GM12891 (cell line): ENCODE measurements around the gene F2R.
"Not testable (repeated sequence)": the region's sequence is repeated elsewhere in the genome, so short reads cannot be mapped to it uniquely, and the experiment has no call there.

ENCODE experiments used
- DNase-seq: peaks from one replicate; pipeline ENCODE4 v3.0.0; 2011; ENCODE audit warnings: low spot score; ENCODE audit not compliant: insufficient read length
- FAIRE-seq: peaks from 2 replicates; lab custom pipeline; 2011; peaks lifted over from hg19 to GRCh38; lab: Jason Lieb, UNC
- PAX5 ChIP-seq: IDR thresholded peaks from 2 replicates; pipeline ENCODE4 v1.6.1; 2011; ENCODE audit warnings: low read length, moderate library complexity, mild to moderate bottlenecking; ENCODE audit not compliant: insufficient read depth, severe bottlenecking
- POLR2A ChIP-seq: IDR thresholded peaks from 2 replicates; pipeline ENCODE4 v1.6.1; 2011; ENCODE audit warnings: low read depth, low read length, control low read depth
- POLR2AphosphoS5 ChIP-seq: IDR thresholded peaks from 2 replicates; pipeline ENCODE4 v1.6.1; 2011; ENCODE audit warnings: low read depth, low read length, control low read depth
- POU2F2 ChIP-seq: IDR thresholded peaks from 2 replicates; pipeline ENCODE4 v1.6.1; 2011; ENCODE audit warnings: low read depth, mild to moderate bottlenecking, control low read depth, low read length, moderate library complexity
- SPI1 ChIP-seq: IDR thresholded peaks from 2 replicates; pipeline ENCODE4 v1.6.1; 2011; ENCODE audit warnings: low read depth, low read length, control low read depth
- TAF1 ChIP-seq: IDR thresholded peaks from 2 replicates; pipeline ENCODE4 v1.6.1; 2011; ENCODE audit warnings: low read depth, low read length, control low read depth

F2R gene

GRCh38 chr5:76766746-76767145 lies 50.8 kb downstream of the F2R start:
- TF ChIP-seq SPI1, result no peak
- TF ChIP-seq POLR2A, result no peak
- TF ChIP-seq POLR2AphosphoS5, result no peak
- TF ChIP-seq PAX5, result no peak
- no peak for TF ChIP-seq POU2F2
- no peak for TF ChIP-seq TAF1
- DNase-seq (no peak), FAIRE-seq (no peak)

- not testable (repeated sequence) for DNase-seq, FAIRE-seq
Measured at GRCh38 chr5:76771041-76771440, 55.1 kb downstream of the F2R start.

- DNase-seq (no peak), FAIRE-seq (no peak)
- no peak for TF ChIP-seq TAF1
- TF ChIP-seq POLR2AphosphoS5, result no peak
- TF ChIP-seq SPI1, result no peak
- no peak for TF ChIP-seq POLR2A
- no peak for TF ChIP-seq POU2F2
- TF ChIP-seq PAX5, result no peak
Measured at GRCh38 chr5:76771705-76772405, 55.9 kb downstream of the F2R start.

- DNase-seq (no peak), FAIRE-seq (no peak)
- no peak for TF ChIP-seq TAF1
- no peak for TF ChIP-seq PAX5
- no peak for TF ChIP-seq SPI1
- TF ChIP-seq POLR2AphosphoS5, result no peak
- TF ChIP-seq POU2F2, result no peak
- TF ChIP-seq POLR2A, result no peak
Measured at GRCh38 chr5:76775921-76776320, 60.0 kb downstream of the F2R start.

- no peak for FAIRE-seq
- TF ChIP-seq POLR2A, result no peak
- TF ChIP-seq PAX5, result no peak
- TF ChIP-seq POU2F2, result no peak
- no peak for TF ChIP-seq TAF1
- TF ChIP-seq SPI1, result no peak
- no peak for TF ChIP-seq POLR2AphosphoS5
- no peak for DNase-seq
Measured at GRCh38 chr5:76776391-76776790, 60.5 kb downstream of the F2R start.

GRCh38 chr5:76780616-76781015 lies 64.7 kb downstream of the F2R start:
- FAIRE-seq, DNase-seq: not testable (repeated sequence)

- TF ChIP-seq POLR2AphosphoS5, result no peak
- TF ChIP-seq PAX5, result no peak
- no peak for TF ChIP-seq POU2F2
- no peak for TF ChIP-seq TAF1
- TF ChIP-seq POLR2A, result no peak
- TF ChIP-seq SPI1, result no peak
- no peak for DNase-seq
- FAIRE-seq, result no peak
Measured at GRCh38 chr5:76781775-76782174, 65.8 kb downstream of the F2R start.

GRCh38 chr5:76782444-76782843 lies 66.5 kb downstream of the F2R start:
- TF ChIP-seq POU2F2 (no peak), PAX5 (no peak), TAF1 (no peak), POLR2A (no peak), SPI1 (no peak), POLR2AphosphoS5 (no peak)
- DNase-seq, result no peak
- FAIRE-seq, result no peak
